G401 (cell line): Measurements from ENCODE around the gene CERT1. TPM values are rescaled to one million over a fixed set of nuclear protein-coding genes. Genes with fewer than 3 reads are reported as not detected.
"Not testable (repeated sequence)": the region's sequence is repeated elsewhere in the genome, so short reads cannot be mapped to it uniquely, and the experiment has no call there.

Experiments
- DNase-seq: peaks from one replicate; pipeline ENCODE4 v3.0.0-alpha.2; 2015; ENCODE audit warnings: low spot score
- in situ Hi-C: cut with HindIII; loops from 2 replicates; pipeline ENCODE4 v1.10.0; 2016; ENCODE audit warnings: low sequenced_read_pairs, mixed read lengths
- total RNA-seq: library from RNA; depleted of rRNA; stranded (reverse); fragments of >200 nt; shearing (Covaris generic); gene quantifications from 2 replicates; pipeline ENCODE4 v1.2.3, GENCODE V29; 2014

The CERT1 gene
- total RNA-seq, 1 experiment from 2014 or later = 52.5 TPM

DNA sequence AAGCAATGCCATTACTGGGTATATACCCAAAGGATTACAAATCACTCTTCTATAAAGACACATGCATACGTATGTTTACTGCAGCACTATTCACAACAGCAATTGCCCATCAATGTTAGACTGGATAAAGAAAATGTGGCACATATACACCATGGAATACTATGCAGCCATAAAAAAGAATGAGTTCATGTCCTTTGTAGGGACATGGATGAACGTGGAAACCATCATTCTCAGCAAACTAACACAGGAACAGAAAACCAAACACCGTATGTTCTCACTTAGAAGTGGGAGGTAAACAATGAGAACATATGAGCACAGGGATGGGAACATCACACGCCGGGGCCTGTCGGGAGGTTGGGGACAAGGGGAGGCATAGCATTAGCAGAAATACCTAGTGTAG is 21.6 kb downstream of the CERT1 start:
- DNase-seq, in situ Hi-C loops: not testable (repeated sequence)

DNA sequence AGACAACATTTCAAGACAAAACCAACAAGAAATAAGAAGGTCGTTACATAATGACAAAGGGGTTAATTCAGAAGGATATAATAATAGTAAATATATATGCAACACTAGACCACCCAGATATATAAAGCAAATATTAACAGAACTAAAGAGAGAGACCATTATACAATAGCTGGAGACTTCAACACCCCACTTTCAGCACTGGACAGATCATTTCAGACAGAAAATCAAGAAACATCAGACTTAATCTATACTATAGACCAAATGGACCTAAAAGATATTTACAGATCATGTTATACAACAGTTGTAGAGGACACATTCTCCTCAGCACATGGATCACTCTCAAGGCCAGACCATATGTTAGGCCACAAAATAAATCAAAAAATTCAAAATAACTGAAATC is 26.8 kb downstream of the CERT1 start:
- in situ Hi-C loops = no loop called here
- no peak for DNase-seq

DNA sequence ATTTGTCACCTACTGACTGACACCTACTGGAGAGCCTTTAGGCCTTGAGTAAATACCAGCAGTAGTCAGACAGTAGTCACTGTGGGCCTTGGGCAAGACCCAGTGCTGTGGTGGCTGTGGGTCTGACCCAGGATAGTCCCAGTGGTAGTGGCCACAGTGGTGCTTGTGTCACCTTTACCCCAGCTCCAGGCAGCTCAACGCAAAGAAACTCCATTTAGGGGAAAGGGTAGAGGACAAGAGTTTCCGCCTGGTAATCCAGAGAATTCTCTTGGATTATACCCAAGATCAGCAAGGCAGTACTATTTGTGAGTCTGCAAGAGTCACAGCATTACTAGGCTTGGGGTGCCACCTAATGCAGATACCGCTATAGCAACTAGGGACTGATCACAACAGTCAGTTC is 28.9 kb downstream of the CERT1 start:
- in situ Hi-C loops = no loop called here
- DNase-seq = no peak

DNA sequence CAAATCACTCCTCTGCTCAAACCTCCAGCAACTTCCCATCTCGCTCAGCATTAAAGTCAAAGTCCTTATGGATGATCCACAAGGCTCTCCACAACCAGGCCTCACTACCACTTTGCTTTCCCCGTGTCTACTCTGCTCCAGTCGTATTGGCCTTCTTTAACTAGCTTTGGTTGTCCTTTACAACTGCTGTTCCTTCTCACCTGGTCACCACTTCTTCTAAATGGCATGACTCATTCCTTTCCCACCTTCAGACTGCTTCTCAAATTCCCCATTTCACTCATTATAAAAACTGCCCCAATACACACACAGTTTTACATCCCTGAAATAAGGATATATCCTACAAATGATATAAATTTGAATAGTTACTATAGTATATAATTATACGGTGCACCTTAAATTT is 30.4 kb downstream of the CERT1 start:
- no peak for DNase-seq
- in situ Hi-C loops = no loop called here

DNA sequence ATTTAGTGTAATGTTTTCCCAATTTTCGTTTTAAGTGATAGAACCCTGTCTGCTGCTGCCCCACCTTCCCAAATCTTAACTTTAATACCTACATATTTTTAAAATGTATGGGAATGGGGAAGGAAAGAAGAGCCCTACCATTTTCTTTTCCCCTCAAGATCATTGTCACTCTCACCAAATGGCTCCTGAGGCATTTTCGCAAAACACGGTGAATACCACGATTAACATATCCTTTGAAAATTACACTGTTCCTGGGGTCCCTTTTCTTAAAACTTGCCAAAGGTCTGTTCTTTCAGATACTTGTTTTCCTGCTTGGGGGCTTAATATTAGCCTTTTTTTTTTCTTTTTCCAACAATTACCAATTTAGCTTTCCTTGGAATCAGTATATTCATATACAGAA is 36.1 kb downstream of the CERT1 start:
- no peak for DNase-seq
- in situ Hi-C loops = no loop called here

DNA sequence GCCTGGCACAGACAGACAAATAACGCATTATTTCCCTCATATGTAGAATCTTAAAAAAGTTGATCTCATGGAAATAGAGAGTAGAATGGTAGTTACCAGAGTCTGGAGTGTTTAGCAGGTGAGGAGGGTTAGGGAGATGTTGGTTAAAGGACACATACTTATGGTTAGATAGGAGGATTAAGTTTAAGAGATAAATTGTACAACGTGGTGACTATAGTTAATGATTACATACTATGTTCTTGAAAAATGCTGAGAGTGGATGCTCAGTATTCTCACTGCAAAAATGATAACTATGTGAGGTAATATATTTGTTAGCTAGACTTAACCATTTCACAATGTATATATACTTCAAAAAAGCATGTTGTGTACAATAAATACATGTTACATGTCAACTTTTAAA is 38.0 kb downstream of the CERT1 start:
- in situ Hi-C loops = no loop called here
- no peak for DNase-seq

DNA sequence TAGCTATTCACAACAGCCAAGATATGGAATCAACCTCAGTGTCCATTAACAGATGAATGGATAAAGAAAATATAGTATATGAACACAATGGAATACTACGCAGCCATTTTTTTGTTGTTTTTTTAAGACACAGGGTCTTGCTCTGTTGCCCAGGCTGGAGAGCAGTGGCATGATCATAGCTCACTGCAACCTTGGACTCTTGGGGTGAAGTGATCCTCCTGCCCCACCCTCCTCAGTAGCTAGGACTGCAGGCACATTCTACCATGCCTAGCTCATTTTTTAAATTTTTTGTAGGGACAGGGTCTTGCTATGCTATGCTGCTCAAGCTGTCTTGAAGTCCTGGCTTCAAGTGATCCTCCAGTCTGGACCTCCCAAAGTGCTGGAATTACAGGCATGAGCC is 38.5 kb downstream of the CERT1 start:
- in situ Hi-C loops = no loop called here
- no peak for DNase-seq

DNA sequence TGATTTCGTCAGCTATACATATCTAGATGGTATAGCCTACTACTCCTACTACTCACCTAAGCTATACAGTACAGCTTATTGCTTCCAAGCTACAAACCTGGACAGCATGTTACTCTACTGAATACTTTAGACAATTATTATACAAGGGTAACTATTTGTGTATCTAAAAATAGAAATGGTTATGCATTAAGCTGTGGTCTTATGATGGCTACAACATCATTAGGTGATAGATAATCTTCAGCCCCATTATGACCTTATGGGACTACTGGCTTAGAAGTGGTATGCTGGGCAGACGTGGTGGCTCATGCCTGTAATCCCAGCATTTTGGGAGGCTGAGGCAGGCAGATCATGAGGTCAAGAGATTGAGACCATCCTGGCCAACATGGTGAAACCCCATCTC is 40.2 kb downstream of the CERT1 start:
- in situ Hi-C loops = no loop called here

DNA sequence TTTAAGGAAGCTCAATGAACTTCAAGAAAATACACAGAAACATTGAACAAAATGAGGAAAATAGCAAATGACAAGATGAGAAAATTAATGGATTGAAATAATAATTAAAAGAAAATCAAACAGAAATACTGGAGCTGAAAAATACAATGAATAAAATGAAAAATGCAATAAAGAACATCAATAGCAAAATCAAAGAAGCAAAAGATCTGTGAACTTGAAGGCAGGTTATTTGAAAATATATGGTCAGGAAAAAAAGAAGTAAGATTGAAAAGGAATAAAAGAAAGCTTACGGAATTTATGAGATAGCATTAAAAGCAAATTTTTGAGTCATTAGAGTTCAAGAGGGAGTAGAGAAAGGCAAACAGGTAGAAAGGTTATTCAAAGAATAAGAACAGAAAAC is 42.4 kb downstream of the CERT1 start:
- DNase-seq = no peak
- in situ Hi-C loops = no loop called here

More for the DNA sequence above, 40.2 kb downstream of the CERT1 start:
- no peak for DNase-seq

DNA sequence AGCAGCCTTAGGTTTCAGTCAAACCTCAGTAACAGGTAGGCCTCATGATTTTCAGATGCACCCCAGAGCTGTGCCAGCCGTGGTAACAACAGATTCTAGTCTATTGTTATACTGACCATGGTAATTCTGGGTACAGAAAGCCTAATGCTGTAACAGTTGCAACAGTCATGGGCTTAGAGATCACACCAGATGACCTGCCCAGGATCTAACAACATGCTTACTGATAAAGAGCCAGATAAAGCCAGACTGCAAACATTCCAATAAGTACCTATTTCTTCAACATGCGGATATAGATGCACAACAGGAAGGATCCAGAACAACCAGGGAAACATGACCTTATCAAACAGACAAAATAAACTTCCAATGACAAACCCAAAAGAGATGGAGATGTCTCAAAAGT is 42.8 kb downstream of the CERT1 start:
- in situ Hi-C loops = no loop called here
- no peak for DNase-seq

DNA sequence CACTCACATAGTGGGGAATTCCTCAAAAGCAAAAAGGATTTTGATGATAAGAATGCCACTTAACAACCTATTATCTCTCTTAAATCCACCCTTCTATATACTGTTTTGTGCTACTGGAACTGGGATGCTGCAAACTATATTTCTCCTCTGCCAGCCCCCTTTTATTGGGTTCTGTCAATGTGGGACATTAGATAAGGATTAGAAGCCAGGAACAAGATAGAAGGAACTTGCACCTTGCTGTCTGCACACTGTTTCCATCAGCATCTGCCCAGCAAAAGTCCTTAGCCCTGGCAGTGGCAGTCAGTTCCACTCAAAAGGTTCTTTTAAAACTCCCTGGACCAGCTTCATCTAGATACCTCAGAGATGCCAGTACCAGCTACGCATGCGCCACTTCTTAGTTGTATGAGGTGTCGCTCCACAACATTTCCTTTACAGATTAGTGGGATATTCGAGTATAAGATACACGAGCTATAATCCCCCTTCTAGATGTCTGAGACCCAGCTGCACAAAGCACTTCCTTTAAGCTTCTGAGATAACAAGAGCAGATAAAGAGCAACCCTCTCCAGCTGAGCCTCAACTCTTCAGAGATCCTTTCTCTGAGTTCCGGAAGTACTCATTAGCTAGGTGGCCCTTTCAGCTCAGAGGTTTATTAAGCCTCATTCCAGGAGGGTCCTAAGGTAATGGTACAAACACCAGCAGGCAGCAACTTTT is 45.3 kb downstream of the CERT1 start:
- DNase-seq = no peak
- in situ Hi-C loops = no loop called here

DNA sequence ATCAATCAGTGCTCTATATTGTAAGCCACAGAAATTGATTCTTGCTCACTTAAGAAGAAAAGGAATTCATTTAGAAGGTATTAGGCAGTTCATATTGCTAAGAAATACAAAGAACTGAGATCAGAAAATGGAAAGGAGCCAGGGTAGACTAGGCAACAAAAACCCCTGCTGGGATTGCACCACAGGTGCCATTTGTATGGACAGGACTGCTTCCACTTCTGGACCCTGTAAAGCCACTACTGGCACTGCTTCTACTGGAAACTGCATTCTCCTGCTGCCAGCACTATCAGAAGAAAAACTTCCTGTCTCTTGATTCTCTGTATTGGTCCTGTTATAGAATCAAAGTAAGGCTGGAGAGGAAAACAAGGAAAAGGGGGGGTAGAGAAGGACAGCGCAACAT is 45.9 kb downstream of the CERT1 start:
- in situ Hi-C loops = no loop called here
- peak; percentile 58 for DNase-seq

DNA sequence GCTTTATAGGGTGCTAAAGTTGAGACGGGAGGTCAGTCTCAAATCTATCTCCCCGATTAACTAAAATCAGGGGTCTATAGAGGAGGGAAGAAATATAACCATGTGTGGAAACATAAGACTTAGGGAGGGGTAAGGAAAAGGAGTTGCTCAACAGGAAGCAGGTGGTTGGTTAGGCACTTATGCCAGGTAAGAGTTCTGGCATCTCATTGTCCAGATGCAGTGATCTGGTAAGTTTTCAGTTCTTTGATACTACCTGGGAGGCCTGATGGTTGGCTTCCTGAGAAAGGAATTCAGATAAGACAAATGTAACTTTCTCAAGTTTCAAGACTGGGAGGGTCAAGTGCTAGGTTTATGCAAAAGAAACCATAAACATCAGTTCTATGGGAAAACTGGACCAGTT is 47.7 kb downstream of the CERT1 start:
- in situ Hi-C loops = no loop called here
- DNase-seq = peak; percentile 13

DNA sequence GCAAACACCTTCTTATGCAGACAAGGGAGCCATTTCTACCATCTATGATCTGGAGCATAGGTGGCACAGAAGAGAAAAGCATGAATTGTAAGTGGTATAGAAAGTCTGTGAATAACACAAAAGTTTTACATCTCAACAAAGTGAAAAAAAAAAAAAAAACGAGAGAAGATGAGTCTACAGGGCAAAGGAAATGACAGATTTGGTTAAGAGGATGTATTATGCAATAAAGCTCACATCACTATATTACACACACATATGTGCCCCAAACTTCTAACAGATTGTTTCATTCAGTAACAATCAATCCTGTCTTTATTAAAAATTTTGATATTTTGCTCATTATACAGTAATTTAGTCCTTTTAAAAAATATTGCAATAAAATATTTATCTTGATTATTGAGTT is 49.8 kb downstream of the CERT1 start:
- in situ Hi-C loops = no loop called here
- DNase-seq = no peak

DNA sequence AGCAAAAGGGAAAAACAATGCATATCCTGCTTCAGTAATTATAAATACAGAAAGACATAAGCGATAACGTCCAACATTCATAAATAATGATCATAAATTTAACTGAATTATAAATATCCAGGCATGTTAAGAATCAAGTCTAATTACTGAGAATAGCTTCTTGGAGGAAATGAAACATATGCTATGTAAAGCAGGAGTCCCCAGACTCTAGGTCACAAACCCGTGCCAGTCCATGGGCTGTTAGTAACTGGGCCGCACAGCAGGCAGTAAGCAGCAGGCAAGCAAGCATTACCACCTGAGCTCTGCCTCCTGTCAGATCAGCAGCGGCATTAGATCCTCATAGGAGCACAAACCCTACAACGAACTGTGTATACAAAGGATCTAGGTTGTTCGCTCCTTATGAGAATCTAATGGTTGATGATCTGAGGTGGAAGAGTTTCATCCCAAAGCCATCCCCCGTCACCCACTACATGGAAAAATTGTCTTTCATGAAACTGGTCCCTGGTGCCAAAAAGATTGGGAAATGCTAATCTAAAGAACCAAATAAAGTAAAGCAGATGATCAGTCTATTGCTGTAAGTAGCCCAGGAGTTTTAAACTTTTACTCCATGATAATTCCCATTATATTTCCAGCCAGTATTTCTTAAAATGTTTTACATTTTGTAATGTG is 50.4 kb downstream of the CERT1 start:
- DNase-seq = peak; percentile 95
- in situ Hi-C loops = no loop called here

DNA sequence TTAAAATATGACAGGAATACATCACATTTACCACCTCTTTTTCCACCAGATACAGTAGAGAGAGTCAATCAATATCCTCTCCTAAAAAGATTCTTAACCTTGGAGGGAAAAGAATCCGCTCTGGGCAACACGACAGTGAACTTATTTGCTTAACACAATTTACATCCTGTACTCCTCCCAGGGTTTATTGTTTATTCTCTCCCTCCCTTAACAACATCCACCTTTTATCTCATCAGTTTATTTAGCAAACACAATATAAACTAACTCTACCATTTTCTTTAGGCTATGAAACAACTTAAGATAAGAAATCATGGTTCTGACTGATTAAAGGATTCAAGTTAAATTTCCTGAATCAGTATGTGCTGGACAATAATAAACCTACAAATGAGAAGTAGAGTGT is 50.9 kb downstream of the CERT1 start:
- in situ Hi-C loops = no loop called here
- DNase-seq = no peak

DNA sequence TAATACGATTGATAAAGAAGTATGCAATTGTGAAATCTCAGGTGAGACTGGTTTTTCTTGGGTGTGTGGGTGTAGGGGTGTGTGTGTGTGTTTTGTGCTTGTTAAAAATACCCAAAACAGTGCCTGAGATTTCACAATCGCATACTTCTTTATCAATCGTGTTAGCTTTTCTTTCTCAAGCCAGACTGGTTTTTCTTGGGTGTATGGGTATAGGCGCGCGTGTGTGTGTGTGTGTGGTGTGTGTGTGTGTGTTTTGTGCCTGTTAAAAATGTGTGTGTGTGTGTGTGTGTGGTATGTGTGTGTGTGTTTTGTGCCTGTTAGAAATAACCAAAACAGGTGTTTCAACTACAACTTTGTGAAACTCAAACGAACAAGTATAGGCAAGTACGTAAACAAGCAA is 53.7 kb downstream of the CERT1 start:
- in situ Hi-C loops = no loop called here
- DNase-seq = no peak

DNA sequence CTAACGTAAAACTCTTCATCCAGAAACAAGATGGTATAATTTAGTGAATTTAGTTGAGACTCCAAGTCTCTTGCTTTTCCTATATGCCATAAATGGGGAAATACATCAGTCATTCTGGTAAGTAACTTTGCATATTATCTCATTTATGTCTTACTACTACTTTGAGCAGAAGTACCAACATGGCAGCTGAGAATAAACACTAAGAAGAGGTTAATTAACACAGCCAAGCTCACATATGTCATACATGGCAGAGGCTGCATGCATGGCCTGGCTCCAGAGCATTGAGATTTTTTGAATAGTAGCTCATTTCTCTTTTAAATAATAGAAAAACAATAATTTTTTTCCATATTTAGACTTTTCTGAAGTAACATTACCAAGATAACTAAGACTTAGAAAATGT is 54.3 kb downstream of the CERT1 start:
- in situ Hi-C loops = no loop called here
- DNase-seq = no peak

DNA sequence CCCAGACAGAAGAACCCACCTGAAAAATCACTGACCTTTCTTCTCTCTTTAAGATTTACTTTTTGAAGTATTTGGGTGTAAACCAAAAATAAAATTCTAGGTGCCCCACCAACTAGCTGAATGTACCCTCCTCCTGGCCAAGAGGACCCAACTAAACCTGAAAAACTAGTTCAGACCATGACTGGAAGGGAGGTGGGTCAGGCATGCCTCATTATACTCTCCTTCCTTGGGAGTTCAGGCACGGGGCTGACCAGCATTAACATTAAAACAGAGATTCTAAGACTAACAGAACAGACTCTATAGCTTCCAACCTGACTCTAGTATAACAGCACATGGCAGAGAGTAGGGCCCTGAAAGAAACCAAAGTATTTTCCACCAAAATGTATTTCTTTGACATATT is 61.4 kb downstream of the CERT1 start:
- in situ Hi-C loops = no loop called here
- DNase-seq = no peak

DNA sequence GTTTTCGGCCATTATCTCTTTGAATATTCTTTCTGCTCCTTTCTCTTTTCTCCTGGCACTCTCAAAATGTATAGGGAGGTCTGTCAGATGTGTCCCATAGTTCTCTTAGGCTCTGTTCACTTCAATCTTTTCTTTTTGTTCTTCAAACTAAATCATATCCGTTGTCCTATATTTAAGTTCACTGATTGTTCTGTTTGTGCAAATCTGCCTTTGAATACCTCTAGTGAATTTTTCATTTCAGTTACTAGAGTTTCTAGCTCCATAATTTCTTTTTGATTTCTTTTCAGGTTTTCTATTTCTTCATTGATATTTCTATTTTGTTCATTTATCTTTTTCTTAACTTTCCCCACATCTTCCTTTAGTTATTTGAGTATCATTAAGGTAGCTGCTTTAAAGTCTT is 65.4 kb downstream of the CERT1 start:
- in situ Hi-C loops = no loop called here
- no peak for DNase-seq

DNA sequence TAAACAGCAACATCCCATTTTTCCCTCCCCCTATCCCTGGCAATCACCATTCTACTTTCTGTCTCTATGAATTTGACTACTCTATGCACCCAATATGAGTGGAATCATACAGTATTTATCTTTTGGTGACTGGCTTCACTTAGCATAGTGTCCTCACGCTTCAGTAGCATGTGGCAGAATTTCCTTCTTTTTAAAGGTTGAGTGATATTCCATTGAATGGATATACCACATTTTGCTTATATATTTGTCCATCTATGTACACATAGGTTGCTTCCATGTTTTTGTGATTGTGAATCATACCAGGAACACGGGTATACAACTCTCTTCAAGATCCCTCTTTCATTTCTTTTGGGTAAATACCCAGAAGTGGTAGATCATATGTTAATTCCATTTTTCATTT is 69.9 kb downstream of the CERT1 start:
- in situ Hi-C loops = no loop called here
- DNase-seq = no peak
